ENCODE data around the gene RPL31. TPM values are rescaled to one million over a fixed set of nuclear protein-coding genes. Genes with fewer than 3 reads are reported as not detected.
A peak's percentile ranks its signal among the peaks of the same experiment; 100 is the strongest.

RPL31 gene
- total RNA-seq, 1 donor from 2014 or later, result 2,596 TPM

DNA sequence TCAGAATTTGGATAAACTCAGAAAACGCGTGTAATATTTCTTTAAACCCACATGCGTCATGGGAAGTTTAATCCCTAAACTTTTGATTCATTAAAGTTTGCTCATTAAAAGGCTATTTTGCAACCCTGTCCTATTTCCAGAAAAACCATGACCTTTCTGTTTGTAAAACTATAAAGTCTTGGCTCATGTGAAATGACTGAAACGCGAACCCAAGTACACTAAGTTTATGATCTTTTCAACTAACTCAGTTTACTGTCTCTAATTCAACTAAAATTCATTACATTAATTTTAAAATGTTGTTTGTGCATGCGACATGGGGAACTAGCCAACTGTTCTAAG lies 3.9 kb upstream of the RPL31 start:
- peaks cover 2% of the 10 kb centered on the region for H3K27me3 Mint-ChIP-seq (ENCODE audit: insufficient read depth, low read depth)
- Histone ChIP-seq H3K9me3 (ENCODE audit: low read depth) (no peaks in the 10 kb centered on the region), H3K4me2 (no peak overlapping the region), H3K79me2 (ENCODE audit: low read depth) (peaks cover 12% of the 10 kb centered on the region), H3K9ac (no peak overlapping the region), H4K20me1 (ENCODE audit: low read depth) (peaks cover 7% of the 10 kb centered on the region), H3K4me1 (no peaks in the 10 kb centered on the region), H3K4me3 (no peak overlapping the region), H3K36me3 (peaks cover 2% of the 10 kb centered on the region), H3K27me3 (peaks cover 8% of the 10 kb centered on the region), H3F3A (ENCODE audit: low read depth) (peaks cover 6% of the 10 kb centered on the region), H2AFZ (replicated peaks) (no peak overlapping the region), H3K27ac (no peak overlapping the region)
- peaks cover 11% of the 10 kb centered on the region for H3K4me1 Mint-ChIP-seq
- H3K9me3 Mint-ChIP-seq, result peaks cover 6% of the 10 kb centered on the region
- TF ChIP-seq EZH2 (IDR thresholded peaks at IDR 0.05) (no peak), EZH2phosphoT487 (IDR thresholded peaks at IDR 0.05) (no peak)
- TF ChIP-seq, protein P1, sequence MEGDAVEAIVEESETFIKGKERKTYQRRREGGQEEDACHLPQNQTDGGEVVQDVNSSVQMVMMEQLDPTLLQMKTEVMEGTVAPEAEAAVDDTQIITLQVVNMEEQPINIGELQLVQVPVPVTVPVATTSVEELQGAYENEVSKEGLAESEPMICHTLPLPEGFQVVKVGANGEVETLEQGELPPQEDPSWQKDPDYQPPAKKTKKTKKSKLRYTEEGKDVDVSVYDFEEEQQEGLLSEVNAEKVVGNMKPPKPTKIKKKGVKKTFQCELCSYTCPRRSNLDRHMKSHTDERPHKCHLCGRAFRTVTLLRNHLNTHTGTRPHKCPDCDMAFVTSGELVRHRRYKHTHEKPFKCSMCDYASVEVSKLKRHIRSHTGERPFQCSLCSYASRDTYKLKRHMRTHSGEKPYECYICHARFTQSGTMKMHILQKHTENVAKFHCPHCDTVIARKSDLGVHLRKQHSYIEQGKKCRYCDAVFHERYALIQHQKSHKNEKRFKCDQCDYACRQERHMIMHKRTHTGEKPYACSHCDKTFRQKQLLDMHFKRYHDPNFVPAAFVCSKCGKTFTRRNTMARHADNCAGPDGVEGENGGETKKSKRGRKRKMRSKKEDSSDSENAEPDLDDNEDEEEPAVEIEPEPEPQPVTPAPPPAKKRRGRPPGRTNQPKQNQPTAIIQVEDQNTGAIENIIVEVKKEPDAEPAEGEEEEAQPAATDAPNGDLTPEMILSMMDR (IDR thresholded peaks at IDR 0.05), result no peak
- peaks cover 7% of the 10 kb centered on the region for H3K36me3 Mint-ChIP-seq
- no peak overlapping the region for H3K4me3 Mint-ChIP-seq
- no peak for DNase-seq (ENCODE audit: low spot score)
- no peak overlapping the region for H3K27ac Mint-ChIP-seq

DNA sequence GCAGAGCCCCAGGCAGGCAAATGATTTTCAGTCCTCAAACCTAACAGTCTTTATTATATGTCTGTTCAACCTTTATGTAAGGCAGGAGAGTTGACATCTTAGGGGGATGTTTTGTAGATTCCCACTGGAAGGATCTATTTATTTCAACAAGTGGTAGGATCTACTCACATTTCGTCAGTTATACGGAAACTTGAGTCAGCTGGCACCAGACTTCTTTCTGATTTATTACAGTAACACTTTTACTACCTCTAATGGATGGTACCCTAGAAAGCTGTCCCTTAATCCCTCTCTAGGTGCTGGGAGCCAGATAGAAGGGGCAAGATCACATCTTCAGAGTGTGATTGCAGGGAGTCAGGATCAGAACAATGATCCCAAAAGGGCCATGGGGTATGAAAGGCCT lies 2.1 kb upstream of the RPL31 start:
- H3K4me3 Mint-ChIP-seq, result no peak overlapping the region

DNA sequence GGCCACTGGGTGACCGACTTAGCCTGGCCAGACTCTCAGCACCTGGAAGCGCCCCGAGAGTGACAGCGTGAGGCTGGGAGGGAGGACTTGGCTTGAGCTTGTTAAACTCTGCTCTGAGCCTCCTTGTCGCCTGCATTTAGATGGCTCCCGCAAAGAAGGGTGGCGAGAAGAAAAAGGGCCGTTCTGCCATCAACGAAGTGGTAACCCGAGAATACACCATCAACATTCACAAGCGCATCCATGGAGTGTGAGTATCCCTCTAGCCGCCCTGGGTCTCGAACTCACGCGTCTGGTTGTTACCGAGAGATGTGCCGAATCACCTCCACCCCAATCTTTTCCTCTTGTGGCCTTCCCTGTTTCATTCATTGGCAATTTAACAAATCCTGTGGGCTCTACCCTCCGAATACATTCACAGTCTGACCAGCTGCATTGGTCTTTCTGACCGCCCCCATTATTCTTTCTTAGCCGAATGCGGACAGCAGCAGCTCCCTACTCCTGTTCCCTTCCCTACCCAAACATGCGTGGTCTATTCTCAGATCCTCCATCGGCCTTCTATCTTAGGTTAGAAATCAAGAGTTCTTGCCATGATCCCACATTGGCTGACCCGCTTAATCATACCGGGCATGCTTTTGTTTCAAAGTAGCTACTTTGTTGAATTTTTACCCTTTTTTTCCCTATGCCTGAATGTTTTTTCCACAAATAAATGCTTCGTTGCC lies 631 bp downstream of the RPL31 start:
- Mint-ChIP-seq H3K36me3 (peaks cover 40% of the 10 kb centered on the region), H3K4me3 (peak overlapping the region; percentile 96), H3K27me3 (ENCODE audit: insufficient read depth, low read depth) (peaks cover 4% of the 10 kb centered on the region), H3K27ac (peak overlapping the region; percentile 68), H3K9me3 (peaks cover 6% of the 10 kb centered on the region), H3K4me1 (peaks cover 28% of the 10 kb centered on the region)
- peak; percentile 16 for DNase-seq (ENCODE audit: low spot score)
- Histone ChIP-seq H3K4me3 (peak overlapping the region; percentile 81), H3K9ac (peak overlapping the region; percentile 95), H2AFZ (replicated peaks) (peak overlapping the region; percentile 67), H3K27ac (peak overlapping the region; percentile 69), H4K20me1 (ENCODE audit: low read depth) (peaks cover 48% of the 10 kb centered on the region), H3K4me2 (peak overlapping the region; percentile 91), H3K9me3 (ENCODE audit: low read depth) (no peaks in the 10 kb centered on the region), H3K36me3 (peaks cover 38% of the 10 kb centered on the region), H3K27me3 (peaks cover 8% of the 10 kb centered on the region), H3K4me1 (peaks cover 11% of the 10 kb centered on the region), H3K79me2 (ENCODE audit: low read depth) (peaks cover 52% of the 10 kb centered on the region), H3F3A (ENCODE audit: low read depth) (peaks cover 51% of the 10 kb centered on the region)
- TF ChIP-seq EZH2phosphoT487 (IDR thresholded peaks at IDR 0.05), result peak; percentile 12
- TF ChIP-seq EZH2 (IDR thresholded peaks at IDR 0.05), result no peak

More for the DNA sequence above, 2.1 kb upstream of the RPL31 start:
- Mint-ChIP-seq H3K27me3 (ENCODE audit: insufficient read depth, low read depth) (peaks cover 4% of the 10 kb centered on the region), H3K9me3 (peaks cover 6% of the 10 kb centered on the region), H3K4me1 (peaks cover 27% of the 10 kb centered on the region), H3K36me3 (peaks cover 24% of the 10 kb centered on the region), H3K27ac (peak overlapping the region; percentile 53)
- no peak for DNase-seq (ENCODE audit: low spot score)
- Histone ChIP-seq H3K9me3 (ENCODE audit: low read depth) (no peaks in the 10 kb centered on the region), H3K4me2 (no peak overlapping the region), H4K20me1 (ENCODE audit: low read depth) (peaks cover 25% of the 10 kb centered on the region), H3K27me3 (peaks cover 8% of the 10 kb centered on the region), H2AFZ (replicated peaks) (no peak overlapping the region), H3K9ac (no peak overlapping the region), H3K79me2 (ENCODE audit: low read depth) (peaks cover 30% of the 10 kb centered on the region), H3K4me3 (no peak overlapping the region), H3K36me3 (peaks cover 18% of the 10 kb centered on the region), H3K27ac (no peak overlapping the region), H3K4me1 (peaks cover 11% of the 10 kb centered on the region), H3F3A (ENCODE audit: low read depth) (peaks cover 24% of the 10 kb centered on the region)
- TF ChIP-seq EZH2 (IDR thresholded peaks at IDR 0.05), result no peak
- TF ChIP-seq, protein P1 (IDR thresholded peaks at IDR 0.05), result no peak
- no peak for TF ChIP-seq EZH2phosphoT487 (IDR thresholded peaks at IDR 0.05)

DNA sequence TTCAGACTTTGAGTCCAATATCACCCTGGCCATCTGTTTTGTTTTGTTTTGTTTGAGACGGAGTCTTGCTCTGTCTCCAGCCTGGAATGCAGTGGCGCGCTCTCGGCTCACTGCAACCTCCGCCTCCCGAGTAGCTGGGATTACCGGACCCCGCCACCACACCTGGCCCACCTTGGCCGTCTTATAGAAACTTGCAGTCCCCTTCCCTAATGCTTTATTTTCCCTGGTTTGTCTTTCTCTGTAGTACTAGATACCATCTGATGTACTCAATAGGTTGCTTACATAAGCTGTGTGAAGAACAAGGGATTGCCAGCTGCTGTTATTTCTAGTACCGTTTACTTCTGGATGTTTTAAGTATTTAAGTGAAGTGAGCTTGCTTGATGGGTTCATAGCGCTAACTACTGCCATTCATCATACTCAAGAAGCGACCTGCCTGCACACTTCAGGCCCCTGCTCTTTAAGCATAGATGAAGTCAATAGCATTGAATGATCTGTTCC lies 1.2 kb downstream of the RPL31 start:
- Histone ChIP-seq H3K4me1 (peaks cover 11% of the 10 kb centered on the region), H3K4me2 (peak overlapping the region; percentile 91), H3K36me3 (peaks cover 38% of the 10 kb centered on the region), H2AFZ (replicated peaks) (no peak overlapping the region), H3K9ac (peak overlapping the region; percentile 95), H3K27me3 (peaks cover 8% of the 10 kb centered on the region), H3K79me2 (ENCODE audit: low read depth) (peaks cover 52% of the 10 kb centered on the region), H3K9me3 (ENCODE audit: low read depth) (no peaks in the 10 kb centered on the region), H4K20me1 (ENCODE audit: low read depth) (peaks cover 48% of the 10 kb centered on the region), H3K4me3 (peak overlapping the region; percentile 81), H3F3A (ENCODE audit: low read depth) (peaks cover 57% of the 10 kb centered on the region), H3K27ac (no peak overlapping the region)
- peaks cover 6% of the 10 kb centered on the region for H3K9me3 Mint-ChIP-seq
- TF ChIP-seq, protein P1 (IDR thresholded peaks at IDR 0.05), result no peak
- TF ChIP-seq EZH2phosphoT487 (IDR thresholded peaks at IDR 0.05), result no peak
- no peak for TF ChIP-seq EZH2 (IDR thresholded peaks at IDR 0.05)
- DNase-seq (ENCODE audit: low spot score), result peak; percentile 42
- H3K27ac Mint-ChIP-seq, result peak overlapping the region; percentile 68
- H3K27me3 Mint-ChIP-seq (ENCODE audit: insufficient read depth, low read depth), result peaks cover 4% of the 10 kb centered on the region
- H3K4me3 Mint-ChIP-seq, result peak overlapping the region; percentile 96
- H3K4me1 Mint-ChIP-seq, result peaks cover 28% of the 10 kb centered on the region
- peaks cover 45% of the 10 kb centered on the region for H3K36me3 Mint-ChIP-seq

All from neural progenitor cell (in vitro differentiated cells).